ENCODE measurements around the gene DDI2.

The DDI2 gene

DNA sequence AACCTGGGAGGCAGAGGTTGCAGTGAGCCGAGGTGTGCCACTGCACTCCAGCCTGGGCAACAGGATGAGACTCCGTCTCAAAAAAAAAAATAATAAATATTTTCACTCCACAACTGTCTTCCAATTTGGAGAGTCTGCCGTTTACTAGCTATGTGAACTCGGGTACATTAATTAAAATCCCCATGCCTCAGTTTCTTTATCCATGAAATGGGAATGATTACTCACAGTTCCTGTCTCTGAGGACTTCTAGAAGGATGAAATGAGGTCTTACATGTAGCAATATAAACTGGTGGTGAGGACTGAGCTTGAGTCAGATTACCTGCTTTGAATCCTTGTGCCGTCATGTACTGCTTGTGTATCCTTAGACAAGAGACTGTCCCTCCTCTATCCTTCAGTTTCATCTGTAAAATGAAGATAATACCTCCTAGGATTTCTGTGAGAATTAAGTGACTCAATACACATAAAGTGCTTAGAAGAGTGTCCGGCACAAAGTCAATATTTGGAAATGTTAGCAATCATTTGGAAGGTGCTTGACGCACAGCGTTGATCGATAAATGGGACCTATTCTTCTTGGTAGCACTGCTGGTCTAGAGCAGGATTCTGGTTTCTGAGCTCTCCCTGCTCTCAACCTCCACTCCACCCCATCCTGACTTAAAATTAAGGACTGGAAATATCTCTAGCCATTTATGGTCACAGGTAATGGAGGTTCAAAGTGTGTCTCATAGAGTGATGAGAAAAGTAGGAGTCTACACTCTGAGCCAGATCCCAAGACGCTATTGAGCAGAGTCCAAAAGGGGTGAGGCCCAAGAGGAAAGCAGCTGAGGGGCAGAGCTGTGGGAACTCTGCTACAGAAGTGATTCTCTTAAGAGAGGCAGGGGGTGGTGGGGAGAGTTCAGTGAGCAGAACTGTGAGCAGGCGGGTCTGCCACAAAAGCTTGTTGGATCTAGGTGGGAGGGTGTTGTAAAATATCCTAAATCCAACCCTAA, 11.6 kb upstream of the DDI2 start:
- no peak for DNase-seq

DNA sequence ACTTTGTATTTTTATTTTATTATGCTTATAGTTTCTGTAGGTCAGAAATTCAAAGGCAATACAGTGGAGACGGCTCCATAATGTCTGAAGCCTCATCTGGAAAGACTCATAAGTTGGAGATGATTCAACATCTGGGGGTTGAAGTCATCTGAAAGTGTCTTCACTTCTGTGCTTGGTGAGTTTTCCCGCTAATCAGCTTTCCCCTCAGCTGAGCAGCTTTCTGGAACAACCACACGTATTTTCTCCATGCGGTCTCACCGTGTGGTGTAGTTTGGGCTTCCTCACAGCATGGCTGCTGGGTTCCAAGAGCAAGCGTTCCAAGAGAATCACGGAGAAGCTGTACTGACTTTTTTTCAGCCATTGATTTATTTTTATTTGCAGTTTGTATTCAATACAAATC, 7.6 kb upstream of the DDI2 start:
- DNase-seq, result no peak

DNA sequence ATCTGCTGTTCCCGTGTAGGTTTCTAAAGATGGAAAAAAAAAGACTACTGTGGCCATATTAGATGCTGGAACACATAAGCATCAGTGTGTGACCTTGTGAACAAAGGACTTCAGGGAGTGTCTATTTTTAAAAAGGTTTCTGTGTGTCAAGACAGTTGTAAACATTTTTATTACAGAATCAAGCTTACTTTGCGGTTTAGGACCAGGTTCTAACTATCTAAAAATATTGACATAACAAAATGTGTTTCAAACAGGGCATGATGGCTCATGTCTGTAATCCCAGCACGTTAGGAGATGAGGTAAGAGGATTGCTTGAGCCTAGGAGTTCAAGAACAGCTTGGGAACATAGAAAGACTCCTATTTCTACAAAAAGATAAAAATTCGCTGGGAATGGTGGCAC, 7.1 kb upstream of the DDI2 start:
- no peak for DNase-seq

DNA sequence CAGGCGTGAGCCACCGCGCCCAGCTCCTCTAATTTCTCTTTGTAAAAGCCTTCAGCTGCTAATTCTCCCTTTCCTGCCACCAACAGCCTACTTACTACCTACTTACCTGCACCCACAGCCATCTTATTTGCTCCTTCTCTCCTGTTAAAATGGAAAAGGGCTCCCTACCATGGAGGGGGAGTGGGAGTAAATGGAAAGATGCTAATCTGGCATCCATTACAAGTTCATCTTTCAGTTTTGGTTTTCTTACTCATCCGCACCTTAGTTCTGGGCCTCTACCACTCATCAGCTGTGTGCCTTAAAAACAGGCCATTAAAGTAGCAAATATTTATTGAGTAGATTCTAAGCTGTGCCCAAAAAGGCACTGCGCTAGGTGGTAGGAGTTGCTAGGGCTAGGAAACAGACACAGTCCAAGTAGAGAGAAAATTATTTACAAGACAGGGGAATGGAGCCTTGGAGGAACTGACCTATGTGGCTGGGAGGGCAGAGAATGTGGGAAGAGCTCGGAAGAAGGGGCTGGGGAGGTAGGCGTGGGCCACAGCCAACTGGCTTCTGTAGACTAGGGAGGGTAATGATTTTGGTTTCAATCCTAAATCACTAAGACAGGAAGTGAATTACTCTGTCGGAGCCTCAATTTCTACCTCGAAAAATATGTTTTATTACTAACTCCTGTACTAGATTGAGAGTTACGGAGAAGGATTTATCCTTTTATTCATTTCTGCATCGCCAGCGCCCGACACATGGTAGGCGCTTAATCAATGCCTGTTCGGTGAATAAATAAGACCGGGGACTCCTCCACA, 685 bp upstream of the DDI2 start:
- DNase-seq, result no peak

DNA sequence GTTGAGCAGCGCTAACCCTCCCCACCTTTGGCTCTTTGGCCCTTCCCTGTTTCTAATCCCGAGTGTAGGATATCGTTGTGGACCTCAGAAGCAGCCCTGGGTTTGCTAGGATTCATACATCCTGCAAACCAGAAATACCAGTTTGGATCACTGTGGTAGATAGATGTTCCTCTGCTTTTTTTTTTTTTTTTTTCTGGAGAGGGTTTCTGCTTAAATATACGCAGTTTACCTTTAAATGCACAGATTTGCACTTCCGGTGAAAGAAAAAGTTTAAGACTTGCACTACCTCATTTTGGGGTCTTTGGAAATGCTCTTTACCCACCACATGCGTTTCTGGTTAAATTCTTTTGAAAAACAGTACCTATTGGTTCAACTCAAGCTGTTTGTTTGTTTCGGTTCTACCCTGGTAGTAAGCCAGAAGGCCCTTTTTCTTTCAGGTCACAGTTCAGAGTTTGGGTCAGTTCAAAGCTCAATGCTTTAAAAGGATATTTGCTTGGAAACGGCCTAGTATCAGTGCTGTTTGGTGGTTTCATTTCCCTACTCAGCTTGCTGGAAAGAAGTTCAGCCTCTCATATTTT, 908 bp downstream of the DDI2 start:
- no peak for DNase-seq

DNA sequence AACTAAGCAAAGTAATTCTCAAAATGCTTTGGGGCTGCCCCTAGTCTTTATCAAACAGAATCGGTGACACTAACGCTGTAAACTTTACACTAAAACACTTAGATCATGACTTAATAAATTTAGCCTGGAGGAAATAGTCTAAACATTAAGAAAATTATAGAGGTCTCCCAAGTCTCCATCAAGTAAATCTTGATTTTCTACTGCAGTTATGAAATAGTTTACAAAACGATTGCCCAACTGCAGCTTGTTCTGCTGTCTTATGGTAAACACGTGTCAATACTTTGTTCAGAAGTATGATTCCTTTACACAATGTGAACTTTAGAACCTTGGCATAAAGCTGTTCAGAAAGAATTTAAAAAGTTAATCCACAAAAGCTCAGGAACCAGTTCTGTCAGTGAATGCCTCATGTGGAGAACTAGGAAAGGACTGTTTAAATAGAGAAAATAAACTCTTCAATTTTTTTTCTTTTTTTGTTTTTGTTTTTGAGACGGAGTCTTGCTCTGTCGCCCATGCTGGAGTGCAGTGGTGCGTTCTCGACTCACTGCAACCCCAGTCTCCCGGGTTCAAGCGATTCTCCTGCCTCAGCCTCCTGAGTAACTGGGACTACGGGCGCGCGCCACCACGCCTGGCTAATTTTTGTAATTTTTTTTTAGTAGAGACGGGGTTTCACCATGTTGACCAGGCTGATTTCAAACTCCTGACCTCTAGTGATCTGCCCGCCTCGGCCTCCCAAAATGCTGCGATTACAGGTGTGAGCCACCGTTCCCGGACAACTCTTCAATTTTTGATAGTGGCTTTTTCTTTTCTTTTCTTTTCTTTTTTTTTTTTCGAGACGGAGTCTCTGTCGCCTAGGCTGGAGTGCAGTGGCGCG, 1.6 kb downstream of the DDI2 start:
- no peak for DNase-seq

DNA sequence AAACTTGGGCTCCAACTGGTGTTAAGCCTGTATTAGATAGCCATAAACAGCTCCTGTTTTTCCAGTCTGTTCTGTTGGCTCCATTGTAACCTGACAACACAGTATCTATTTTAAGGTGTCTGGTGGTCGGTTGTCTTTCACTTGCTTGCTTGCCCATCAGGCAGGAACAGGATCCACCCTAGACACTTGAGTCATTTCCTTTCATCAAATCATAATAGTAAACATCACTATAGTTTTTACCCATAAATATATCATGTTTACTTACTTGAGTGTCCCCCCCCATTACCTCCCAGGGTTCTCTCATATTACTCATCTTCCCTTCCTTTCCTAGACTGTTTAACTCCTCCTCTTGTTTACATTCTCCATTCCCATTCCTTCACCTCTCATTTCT, 2.9 kb downstream of the DDI2 start:
- DNase-seq, result no peak

DNA sequence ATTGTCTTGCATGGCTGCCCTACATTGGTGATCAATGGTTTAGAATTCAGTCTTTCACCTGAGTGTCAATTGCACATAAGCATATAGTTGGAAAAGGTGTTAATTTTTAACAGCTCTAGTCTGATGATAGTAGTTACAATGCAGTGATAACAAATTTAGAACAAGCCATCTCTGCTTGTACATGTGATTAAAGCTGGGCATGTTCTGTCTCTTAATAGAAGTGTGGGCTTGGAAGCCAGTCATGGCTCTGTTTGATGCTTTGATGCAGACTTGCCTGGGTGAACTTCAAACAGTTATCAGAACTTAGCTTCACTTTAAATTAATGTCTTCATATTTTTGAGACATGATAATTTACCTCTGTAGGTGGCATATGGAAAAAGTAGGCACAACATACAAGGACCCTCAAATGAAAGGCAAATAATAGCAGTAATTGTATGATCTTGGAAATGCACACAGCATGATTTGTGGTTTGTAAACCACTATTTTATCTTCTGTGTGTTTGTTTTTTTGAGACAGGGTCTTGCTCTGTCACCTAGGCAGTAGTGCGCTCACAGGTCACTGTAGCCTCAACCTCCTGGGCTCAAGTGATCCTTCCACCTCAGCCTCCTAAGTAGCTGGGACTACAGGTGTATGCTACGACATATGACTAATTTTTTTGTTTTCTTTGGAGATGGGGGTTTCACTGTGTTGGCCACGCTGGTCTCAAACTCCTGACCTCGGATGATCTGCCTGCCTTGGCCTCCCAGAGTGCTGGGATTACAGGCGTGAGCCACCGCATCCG, 3.8 kb downstream of the DDI2 start:
- DNase-seq, result no peak

DNA sequence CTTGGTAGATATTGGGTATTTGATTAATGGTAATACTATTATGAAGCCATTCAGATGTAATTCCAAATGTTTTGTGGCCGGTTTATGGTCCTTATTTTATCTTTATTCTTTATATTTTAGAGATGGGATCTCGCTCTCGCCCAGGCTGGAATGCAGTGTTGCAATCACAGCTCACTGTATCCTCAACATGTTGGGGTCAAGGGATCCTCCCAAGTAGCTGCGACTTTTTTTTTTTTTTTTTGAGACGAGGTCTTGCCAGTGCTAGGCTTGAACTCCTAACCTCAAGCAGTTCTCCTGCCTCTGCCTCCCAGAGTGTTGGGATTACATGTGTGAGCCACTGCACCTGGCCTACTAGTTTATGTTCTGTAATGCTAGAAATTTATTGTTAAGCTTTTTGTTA, 4.7 kb downstream of the DDI2 start:
- no peak for DNase-seq

DNA sequence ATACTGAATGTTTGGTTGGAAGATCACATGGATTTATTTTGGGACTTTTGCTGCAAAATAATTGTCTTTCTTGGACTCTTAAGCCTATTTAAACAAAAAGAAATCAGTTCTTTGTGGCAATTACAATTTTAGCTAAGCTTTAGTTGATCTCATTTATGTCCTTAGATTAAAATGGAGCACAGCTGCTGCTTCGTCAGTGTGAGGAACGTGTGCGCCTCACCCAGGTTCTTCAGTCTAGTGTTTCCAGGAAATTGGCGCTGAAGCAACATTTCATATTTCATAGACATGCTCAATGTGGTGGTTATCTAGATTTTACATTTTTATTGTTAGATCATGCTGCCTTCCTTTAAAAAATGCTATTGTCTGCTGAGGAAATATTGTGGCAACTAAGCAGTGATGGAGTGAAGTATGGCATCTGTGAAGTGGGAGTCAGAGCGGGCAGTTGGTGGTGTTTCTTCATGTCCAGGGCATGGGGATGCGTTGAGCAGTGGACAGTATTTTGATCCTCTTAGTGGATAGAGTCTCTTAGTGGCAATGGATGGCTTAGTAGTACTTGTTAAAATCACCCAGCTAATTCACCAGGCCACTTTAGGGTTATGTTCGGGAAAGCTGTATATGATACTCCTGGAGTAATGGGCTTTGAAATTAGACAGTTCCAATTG, 5.6 kb downstream of the DDI2 start:
- no peak for DNase-seq

DNA sequence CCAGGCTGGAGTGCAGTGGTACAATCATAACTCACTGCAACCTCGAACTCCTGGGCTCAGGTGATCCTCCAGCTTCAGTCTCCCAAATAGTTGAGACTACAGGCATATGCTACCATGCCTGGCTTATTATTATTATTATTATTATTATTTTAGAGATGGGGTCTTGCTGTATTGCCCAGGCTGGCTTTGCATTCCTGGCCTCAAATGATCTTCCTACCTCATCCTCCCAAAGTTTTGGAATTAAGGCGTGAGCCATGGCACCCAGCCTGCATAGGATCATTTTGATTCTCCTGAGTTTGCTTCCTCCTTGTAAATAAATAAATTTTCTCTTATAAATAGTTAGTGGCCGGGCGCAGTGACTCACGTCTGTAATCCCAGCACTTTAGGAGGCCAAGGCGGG, 6.2 kb downstream of the DDI2 start:
- DNase-seq, result no peak

DNA sequence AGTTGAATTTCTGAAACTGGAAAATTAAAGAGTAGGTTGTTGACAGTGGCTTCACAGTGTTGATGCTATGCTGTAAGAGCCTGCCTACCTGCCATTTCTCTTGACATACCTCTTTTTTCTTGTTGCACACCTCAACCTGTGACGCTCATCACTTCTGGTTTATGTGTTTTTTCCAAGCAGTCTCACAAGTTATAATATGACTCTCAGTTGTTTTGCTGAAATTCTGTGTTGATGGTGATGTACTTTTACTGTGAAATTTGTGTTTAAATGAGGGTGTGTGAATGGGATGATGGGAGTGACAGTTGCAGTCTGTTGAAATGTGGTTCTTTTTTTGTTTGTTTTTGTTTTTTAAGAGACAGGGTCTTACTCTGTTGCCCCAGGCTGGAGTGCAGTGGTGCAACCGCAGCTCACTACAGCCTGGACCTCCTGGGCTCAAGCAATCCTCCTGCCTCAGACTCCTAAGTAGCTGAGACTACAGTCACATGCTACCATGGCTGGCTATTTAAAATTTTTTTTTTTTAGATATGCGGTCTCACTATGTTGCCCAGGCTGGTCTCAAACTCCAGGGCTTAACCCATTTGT, 7.0 kb downstream of the DDI2 start:
- DNase-seq, result no peak

DNA sequence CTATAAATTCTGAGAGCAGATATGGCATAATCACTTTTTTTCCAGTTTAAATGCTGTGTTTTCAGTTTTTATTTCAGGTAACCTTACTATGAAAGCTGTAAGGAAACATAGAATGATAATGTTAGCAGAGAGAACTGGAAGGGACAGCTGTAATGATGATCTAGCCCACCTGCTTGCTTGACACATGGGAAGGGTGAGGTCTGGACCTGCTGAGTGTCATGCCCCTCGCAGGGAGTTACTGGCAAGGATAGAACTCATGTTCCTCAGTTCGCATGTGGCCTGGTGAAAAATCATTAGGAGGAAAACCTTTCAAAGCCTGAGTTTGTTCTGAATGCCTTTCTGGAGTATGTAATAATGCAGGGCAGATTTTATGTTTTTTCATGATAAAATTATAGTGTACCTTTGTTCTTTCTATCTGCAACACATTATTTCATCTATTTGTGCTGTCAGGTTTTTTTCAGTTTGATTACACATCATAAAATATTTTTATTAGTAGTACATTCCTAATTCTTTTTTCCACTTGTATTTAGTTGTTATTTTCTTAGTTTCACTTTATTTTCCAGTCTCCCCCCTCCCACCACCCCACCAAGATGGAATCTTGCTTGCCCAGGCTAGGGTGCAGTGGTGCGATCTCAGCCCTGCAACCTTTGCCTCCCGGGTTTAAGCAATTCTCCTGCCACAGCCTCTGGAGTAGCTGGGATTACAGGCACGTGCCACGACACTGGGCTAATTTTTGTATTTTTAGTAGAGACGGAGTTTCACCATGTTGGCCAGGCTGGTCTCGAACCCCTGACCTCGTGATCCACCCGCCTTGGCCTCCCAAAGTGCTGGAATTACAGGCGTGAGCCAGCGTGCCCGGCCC, 8.0 kb downstream of the DDI2 start:
- DNase-seq, result no peak

DNA sequence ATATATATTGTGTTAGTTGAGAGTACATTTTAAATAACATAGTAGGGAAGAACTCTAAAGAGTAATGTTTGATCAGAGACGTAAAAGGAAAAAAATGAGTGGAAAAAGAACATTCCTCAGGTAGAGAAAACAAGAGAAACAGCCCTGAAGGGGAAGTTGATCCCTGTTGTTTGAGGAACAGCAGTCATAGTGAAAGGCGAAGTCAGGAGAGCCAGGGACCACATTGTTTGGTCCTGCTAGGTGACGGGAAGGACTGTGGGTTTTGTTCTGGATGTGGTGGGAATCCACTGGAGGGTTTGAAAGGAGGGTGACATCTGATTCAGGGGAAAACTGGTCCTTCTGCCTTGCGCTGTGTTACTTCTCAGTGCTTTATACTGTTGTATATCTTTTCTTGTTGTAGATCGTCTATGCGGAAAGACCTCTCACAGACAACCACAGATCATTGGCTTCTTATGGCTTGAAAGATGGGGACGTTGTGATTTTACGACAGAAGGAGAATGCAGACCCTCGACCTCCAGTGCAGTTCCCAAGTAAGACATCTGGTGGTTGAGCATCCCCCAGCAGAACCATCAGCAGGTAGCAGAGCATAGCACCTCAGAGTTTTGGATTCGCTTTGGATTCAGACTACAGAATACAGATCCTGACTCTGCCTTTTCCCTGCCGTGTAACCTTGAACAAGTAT, 9.2 kb downstream of the DDI2 start:
- DNase-seq, result no peak

DNA sequence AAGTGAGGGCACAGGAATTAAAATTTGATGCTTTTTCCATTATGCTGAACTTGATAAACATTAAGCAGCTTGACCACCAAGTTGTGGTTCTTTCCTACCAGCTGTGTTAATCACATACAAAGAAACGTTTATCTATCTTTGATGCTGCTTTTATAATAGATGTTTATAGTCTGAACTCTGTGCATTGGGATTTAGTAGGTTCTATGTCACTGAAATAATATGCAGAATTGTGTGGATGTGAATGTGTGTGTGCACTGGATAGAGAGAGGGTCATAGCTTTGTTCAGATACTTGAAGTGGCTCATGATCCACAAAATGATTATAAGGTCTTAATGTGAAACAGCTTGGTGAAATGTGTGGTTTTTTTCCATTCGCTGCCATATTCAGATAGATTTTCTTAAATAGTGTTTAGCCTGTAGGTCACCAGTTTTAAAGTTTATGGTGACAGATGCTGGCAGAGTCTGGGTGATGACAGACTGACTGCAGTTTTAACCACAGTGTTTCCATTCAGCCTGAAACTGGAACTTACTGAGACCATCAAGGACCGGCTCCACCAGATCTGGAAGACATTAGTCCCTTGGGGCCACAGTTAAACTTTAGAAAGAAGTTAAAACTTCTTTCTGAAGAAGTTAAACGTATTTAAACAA, 10.2 kb downstream of the DDI2 start:
- no peak for DNase-seq

DNA sequence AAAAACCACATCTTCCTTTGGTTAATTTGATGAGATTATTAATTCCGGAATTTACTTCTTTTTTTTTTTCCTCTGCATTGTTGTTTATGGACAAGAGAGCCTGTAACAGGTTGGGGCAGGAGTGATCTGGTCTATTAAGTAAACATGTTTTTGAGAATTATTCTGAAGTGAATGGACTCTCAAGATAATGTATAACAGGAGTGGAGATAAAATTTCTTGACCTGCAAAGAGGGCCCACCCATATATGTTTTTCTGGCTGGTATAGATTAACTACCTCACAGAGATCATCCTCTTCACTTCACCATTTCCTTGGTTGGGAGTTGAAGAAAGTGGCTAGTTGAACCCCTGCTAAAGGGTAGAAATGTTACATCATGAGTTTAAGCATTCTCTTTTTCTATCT, 10.7 kb downstream of the DDI2 start:
- no peak for DNase-seq

DNA sequence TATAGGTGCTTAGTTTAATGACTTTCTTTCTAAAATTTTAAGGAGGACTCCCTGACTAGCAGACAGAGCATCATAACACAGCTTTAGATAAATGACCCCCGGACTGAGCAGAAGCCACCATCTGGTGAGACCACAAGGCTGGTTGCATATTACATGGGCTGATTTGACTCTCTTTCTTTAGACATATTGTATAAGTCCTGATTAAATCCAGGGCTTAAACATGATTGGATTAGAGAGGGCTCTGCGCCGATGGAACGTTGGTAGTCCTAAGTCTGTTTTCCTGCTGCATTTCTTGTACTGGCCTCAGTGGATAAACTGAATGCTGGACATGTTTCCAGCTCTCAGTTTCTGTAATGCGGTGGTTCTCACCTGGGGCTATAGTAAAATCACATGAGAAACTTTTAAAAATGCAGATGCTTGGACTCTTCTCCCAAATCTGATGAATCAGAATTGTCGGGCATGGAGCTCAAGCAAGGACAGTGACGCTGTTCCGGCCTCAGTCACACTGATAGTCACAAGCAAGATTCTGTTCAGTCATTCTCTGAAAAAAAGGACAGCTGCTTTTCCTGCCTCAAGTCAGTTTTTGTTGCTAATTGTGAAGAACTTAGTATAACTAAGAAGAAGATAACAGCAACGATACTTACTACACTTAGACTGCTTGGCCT, 16.6 kb downstream of the DDI2 start:
- DNase-seq, result no peak

DNA sequence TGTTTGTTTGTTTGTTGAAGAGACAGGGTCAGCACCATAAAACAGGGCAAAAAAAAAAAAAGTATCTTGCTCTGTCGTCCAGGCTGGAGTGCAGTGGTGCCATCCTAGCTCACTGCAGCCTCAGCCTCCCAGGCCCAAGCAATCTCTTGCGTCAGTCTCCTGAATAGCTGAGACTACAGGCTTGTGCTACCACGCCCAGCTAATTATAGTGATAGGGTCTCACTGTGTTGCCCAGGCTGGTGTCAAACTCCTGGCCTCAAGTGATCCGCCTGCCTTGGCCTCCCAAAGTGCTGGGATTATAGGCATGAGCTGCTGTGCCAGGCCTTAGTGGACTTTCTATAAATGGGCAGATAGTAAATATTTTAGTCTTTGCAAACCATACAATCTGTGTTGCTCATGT, 19.2 kb downstream of the DDI2 start:
- DNase-seq, result no peak

All from NCI-H2171 treated with DMSO at 0.1 percent for 48 hours (cell line).